ENCODE results near the gene NDUFA8. TPM values are rescaled to one million over a fixed set of nuclear protein-coding genes. Genes with fewer than 3 reads are reported as not detected.

Gene NDUFA8
- total RNA-seq, 3 donors from 2014 or later (not counting 1 experiment from before 2014, with no cell fraction given): 6.6 to 15.9 (median 10.8) TPM

DNA sequence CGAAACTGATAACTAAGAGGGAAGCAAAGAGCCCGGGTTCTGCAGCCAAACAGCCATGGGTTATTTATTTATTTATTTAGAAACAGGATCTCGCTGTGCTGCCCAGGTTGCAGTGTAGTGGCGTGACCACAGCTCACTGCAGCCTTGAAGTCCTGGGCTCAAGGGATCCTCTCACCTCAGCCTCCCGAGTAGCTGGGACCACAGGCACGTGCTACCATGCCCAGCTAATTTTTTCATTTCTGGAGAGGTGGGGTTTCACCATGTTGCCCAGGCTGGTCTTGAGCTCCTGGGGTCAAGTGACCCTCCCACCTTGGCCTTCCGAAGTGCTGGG, 24.1 kb downstream of the NDUFA8 start:
- intact Hi-C loops (cut with micrococcal nuclease): no loop called here
- Mint-ChIP-seq H3K27me3 (ENCODE audit: low read depth in 2 of 2) (no peaks in the 10 kb centered on the region), H3K27ac (no peak overlapping the region), H3K4me1 (no peaks in the 10 kb centered on the region), H3K9me3 (no peaks in the 10 kb centered on the region), H3K4me3 (no peak overlapping the region), H3K36me3 (no peaks in the 10 kb centered on the region)
- TF ChIP-seq, protein P1, sequence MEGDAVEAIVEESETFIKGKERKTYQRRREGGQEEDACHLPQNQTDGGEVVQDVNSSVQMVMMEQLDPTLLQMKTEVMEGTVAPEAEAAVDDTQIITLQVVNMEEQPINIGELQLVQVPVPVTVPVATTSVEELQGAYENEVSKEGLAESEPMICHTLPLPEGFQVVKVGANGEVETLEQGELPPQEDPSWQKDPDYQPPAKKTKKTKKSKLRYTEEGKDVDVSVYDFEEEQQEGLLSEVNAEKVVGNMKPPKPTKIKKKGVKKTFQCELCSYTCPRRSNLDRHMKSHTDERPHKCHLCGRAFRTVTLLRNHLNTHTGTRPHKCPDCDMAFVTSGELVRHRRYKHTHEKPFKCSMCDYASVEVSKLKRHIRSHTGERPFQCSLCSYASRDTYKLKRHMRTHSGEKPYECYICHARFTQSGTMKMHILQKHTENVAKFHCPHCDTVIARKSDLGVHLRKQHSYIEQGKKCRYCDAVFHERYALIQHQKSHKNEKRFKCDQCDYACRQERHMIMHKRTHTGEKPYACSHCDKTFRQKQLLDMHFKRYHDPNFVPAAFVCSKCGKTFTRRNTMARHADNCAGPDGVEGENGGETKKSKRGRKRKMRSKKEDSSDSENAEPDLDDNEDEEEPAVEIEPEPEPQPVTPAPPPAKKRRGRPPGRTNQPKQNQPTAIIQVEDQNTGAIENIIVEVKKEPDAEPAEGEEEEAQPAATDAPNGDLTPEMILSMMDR (IDR thresholded peaks at IDR 0.05): no peak
- H3K27ac ChIP-seq (ENCODE audit: low read length): no peak overlapping the region
- no peak for ATAC-seq
- H3K36me3 ChIP-seq (ENCODE audit: control insufficient read depth, insufficient read depth, low read length): no peaks in the 10 kb centered on the region
- no peaks in the 10 kb centered on the region for H3K27me3 ChIP-seq (ENCODE audit: control insufficient read depth, insufficient read depth, low read length)
- no peak overlapping the region for H3K4me3 ChIP-seq (ENCODE audit: low read length)
- WGBS (ENCODE audit: insufficient coverage): 87% methylated on average over 7 of the region's 7 CpGs
- H3K4me1 ChIP-seq (ENCODE audit: control insufficient read depth, insufficient read depth, low read length): no peaks in the 10 kb centered on the region
- H3K9me3 ChIP-seq (ENCODE audit: control insufficient read depth, insufficient read depth, low read length): no peaks in the 10 kb centered on the region
- DNase-seq: no peak

DNA sequence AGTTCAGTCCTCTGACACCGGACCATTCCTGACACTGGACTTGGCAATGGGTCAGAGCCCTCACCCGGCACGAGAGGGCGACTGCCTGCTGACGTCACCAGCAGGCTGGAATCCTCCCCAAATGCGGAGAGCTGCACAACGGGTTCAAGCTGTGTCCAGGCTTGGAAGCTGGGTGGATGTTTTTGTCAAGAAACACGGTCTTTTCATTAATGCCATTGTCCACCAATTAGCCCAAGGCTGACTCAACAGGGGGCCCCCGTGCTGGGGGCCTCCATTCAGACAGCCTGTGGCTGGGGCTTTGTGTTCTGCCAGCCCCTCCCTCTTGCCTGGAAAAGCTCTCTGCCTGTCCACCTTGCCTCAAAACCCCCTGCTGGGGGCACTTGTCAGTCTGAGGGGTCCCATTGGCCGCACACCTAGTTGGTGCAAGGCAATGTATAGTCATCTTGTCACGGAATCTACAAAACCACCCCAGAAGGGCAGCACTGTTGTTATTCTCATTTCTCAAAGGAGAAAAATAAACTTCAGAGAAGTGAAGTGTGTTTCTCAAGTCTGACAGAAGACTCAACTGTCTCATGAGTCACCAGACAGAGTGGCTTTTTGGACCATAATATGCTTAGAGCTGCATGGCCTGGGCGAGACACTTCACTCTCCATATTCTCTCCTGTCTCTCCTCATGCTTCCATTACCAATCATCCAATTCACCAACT, 24.6 kb downstream of the NDUFA8 start:
- DNase-seq: no peak
- no peak for ATAC-seq
- H3K4me1 Mint-ChIP-seq: no peaks in the 10 kb centered on the region
- no peaks in the 10 kb centered on the region for H3K36me3 ChIP-seq (ENCODE audit: control insufficient read depth, insufficient read depth, low read length)
- H3K36me3 Mint-ChIP-seq: no peaks in the 10 kb centered on the region
- intact Hi-C loops (cut with micrococcal nuclease): no loop called here
- no peaks in the 10 kb centered on the region for H3K27me3 Mint-ChIP-seq (ENCODE audit: low read depth in 2 of 2)
- no peaks in the 10 kb centered on the region for H3K27me3 ChIP-seq (ENCODE audit: control insufficient read depth, insufficient read depth, low read length)
- no peaks in the 10 kb centered on the region for H3K4me1 ChIP-seq (ENCODE audit: control insufficient read depth, insufficient read depth, low read length)
- no peak overlapping the region for H3K27ac ChIP-seq (ENCODE audit: low read length)
- no peaks in the 10 kb centered on the region for H3K9me3 ChIP-seq (ENCODE audit: control insufficient read depth, insufficient read depth, low read length)
- no peaks in the 10 kb centered on the region for H3K9me3 Mint-ChIP-seq
- H3K4me3 Mint-ChIP-seq: no peak overlapping the region
- H3K4me3 ChIP-seq (ENCODE audit: low read length): no peak overlapping the region
- H3K27ac Mint-ChIP-seq: no peak overlapping the region
- 81% methylated on average over 12 of the region's 12 CpGs for WGBS (ENCODE audit: insufficient coverage)
- TF ChIP-seq, protein P1 (IDR thresholded peaks at IDR 0.05): no peak

DNA sequence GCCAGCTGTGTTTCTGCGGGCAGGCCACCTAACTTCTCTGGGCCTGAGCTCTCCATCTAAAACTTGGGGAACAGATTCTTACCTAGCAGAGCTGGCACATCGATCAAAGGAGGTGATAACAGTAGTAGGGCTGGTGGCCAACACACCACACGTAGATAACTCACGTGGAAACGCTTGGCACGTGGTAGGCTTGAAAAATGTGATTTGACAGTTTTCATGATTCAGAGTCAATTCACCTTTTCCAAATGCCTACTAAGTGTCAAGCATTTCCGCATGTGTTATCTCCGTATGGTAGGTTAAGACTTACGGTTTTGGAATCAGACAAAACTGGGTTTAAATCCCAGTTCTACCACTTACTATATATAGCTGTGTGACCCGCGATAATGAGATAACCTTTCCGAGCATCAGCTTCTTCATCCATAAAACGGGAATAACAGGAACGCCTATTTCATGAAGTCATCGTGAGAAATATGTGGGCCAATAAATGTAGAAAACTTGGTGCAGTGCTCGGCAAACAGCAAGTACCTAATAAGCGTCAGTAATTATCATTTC, 25.5 kb downstream of the NDUFA8 start:
- ATAC-seq (no peak), DNase-seq (no peak)
- Histone ChIP-seq H3K36me3 (ENCODE audit: control insufficient read depth, insufficient read depth, low read length) (no peaks in the 10 kb centered on the region), H3K27ac (ENCODE audit: low read length) (no peak overlapping the region), H3K4me3 (ENCODE audit: low read length) (no peak overlapping the region), H3K27me3 (ENCODE audit: control insufficient read depth, insufficient read depth, low read length) (no peaks in the 10 kb centered on the region), H3K9me3 (ENCODE audit: control insufficient read depth, insufficient read depth, low read length) (no peaks in the 10 kb centered on the region), H3K4me1 (ENCODE audit: control insufficient read depth, insufficient read depth, low read length) (no peaks in the 10 kb centered on the region)
- no peaks in the 10 kb centered on the region for H3K9me3 Mint-ChIP-seq
- 93% methylated on average over 17 of the region's 17 CpGs for WGBS (ENCODE audit: insufficient coverage)
- H3K4me1 Mint-ChIP-seq: no peaks in the 10 kb centered on the region
- intact Hi-C loops (cut with micrococcal nuclease): no loop called here
- no peak overlapping the region for H3K4me3 Mint-ChIP-seq
- H3K36me3 Mint-ChIP-seq: no peaks in the 10 kb centered on the region
- no peaks in the 10 kb centered on the region for H3K27me3 Mint-ChIP-seq (ENCODE audit: low read depth in 2 of 2)
- TF ChIP-seq, protein P1 (IDR thresholded peaks at IDR 0.05): no peak
- no peak overlapping the region for H3K27ac Mint-ChIP-seq

All from natural killer cell (primary cell).